ENCODE measurements around the gene PRMT3. TPM values are rescaled to one million over a fixed set of nuclear protein-coding genes. Genes with fewer than 3 reads are reported as not detected.

PRMT3 gene
- total RNA-seq, 2 experiments from 2014 or later, result 11.2 to 11.8 TPM

DNA sequence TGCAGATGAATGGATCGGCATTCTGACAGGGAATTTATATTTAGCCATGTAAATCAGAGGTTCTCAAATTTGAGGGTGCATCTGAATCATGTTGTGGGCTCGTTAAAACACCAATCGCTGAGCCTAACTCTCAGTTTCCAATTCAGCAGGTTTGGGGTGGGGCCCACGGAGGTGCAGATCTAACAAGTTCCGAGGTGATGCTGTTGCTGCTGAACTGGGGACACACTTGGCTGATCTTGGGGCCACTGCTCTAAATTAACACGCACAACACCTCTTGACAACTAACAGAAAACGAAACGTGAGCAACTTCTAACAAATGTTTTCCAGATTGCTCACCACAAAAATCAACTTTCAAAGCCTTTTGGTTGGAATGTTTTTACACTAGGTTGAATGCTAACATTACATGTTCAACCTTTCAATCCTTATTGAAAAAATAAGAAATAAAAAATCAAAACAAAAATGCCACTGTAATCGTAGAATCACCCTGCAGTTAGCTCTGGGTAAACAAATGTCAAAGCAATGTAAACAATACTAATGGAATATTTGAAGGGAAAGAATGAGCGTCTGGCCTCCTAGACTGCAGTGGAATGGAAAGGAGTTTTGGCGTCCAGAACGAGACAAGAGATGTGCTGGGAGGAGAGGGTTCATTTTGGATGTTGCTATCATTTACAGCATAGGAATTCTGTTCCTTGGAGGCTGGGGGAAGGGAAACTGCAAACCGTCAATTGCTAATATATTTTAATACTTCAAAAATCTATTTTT lies 143.6 kb downstream of the PRMT3 start:
- H3K4me1 ChIP-seq (ENCODE audit: insufficient read depth, low read length), result no peaks in the 10 kb centered on the region
- no peaks in the 10 kb centered on the region for H3K4me1 Mint-ChIP-seq (ENCODE audit: low read depth)
- peaks cover 19% of the 10 kb centered on the region for H3K27me3 Mint-ChIP-seq
- ChIA-PET POLR2A (no interaction called here), CTCF (no interaction called here)
- intact Hi-C loops (cut with DNase I, micrococcal nuclease), result no loop called here
- no peak overlapping the region for H3K4me3 Mint-ChIP-seq
- H3K36me3 ChIP-seq (ENCODE audit: insufficient read depth, low read length), result no peaks in the 10 kb centered on the region
- no peaks in the 10 kb centered on the region for H3K9me3 ChIP-seq (ENCODE audit: control insufficient read depth in 1 of 2, insufficient read depth in 1 of 2, low read length in 2 of 2)
- H3K27me3 ChIP-seq (ENCODE audit: control insufficient read depth in 1 of 2, insufficient read depth in 2 of 2, low read length in 2 of 2), result peaks cover 0 to 7% of the 10 kb centered on the region in 2 experiments
- no peak for ATAC-seq (ENCODE audit: poor library complexity)
- no peaks in the 10 kb centered on the region for H3K36me3 Mint-ChIP-seq (ENCODE audit: low read depth)
- TF ChIP-seq, protein P1, sequence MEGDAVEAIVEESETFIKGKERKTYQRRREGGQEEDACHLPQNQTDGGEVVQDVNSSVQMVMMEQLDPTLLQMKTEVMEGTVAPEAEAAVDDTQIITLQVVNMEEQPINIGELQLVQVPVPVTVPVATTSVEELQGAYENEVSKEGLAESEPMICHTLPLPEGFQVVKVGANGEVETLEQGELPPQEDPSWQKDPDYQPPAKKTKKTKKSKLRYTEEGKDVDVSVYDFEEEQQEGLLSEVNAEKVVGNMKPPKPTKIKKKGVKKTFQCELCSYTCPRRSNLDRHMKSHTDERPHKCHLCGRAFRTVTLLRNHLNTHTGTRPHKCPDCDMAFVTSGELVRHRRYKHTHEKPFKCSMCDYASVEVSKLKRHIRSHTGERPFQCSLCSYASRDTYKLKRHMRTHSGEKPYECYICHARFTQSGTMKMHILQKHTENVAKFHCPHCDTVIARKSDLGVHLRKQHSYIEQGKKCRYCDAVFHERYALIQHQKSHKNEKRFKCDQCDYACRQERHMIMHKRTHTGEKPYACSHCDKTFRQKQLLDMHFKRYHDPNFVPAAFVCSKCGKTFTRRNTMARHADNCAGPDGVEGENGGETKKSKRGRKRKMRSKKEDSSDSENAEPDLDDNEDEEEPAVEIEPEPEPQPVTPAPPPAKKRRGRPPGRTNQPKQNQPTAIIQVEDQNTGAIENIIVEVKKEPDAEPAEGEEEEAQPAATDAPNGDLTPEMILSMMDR (IDR thresholded peaks at IDR 0.05), result no peak
- no peak overlapping the region for H3K4me3 ChIP-seq (ENCODE audit: low read length)
- no peak for DNase-seq
- H3K27ac Mint-ChIP-seq, result no peak overlapping the region
- H3K27ac ChIP-seq (ENCODE audit: low read depth in 1 of 2, low read length in 2 of 2), result no peak overlapping the region
- no peaks in the 10 kb centered on the region for H3K9me3 Mint-ChIP-seq

DNA sequence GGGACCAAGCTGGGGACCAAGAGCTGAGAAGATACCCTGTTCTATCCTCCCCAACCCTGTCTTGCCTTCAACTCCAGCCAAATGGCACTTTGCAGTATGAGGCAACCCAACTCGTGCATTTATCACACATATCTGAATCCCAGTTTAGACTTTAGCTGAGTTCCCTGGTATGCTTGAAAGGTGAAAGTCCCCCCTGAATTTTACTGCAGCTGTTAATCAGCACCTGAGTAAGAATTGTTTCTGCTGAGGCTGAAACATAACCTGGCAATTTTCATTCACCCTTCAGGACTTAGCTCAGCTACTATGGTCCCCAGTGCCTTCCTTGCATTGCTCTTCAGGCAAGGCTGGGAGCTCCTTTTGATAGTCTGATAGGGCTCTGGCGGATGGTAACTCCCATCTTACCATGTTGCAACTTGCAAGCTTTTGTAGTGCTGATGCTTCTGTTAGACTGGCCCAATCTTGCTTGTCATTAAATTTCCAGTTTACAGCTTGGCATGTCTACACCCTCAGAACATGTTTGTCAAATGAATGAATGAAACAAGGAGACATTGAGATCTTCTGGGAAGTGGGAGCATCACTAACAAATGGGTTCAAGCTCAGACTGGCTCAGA lies 147.9 kb downstream of the PRMT3 start:
- TF ChIP-seq, protein P1 (IDR thresholded peaks at IDR 0.05), result no peak
- ChIA-PET POLR2A (no interaction called here), CTCF (no interaction called here)
- Mint-ChIP-seq H3K27me3 (peaks cover 31% of the 10 kb centered on the region), H3K36me3 (ENCODE audit: low read depth) (no peaks in the 10 kb centered on the region), H3K9me3 (no peaks in the 10 kb centered on the region), H3K27ac (no peak overlapping the region), H3K4me1 (ENCODE audit: low read depth) (no peaks in the 10 kb centered on the region), H3K4me3 (no peak overlapping the region)
- Histone ChIP-seq H3K4me3 (ENCODE audit: low read length) (no peak overlapping the region), H3K4me1 (ENCODE audit: insufficient read depth, low read length) (no peaks in the 10 kb centered on the region), H3K27ac (ENCODE audit: low read depth in 1 of 2, low read length in 2 of 2) (no peak overlapping the region), H3K27me3 (ENCODE audit: control insufficient read depth in 1 of 2, insufficient read depth in 2 of 2, low read length in 2 of 2) (peaks cover 0 to 12% of the 10 kb centered on the region in 2 experiments), H3K36me3 (ENCODE audit: insufficient read depth, low read length) (no peaks in the 10 kb centered on the region), H3K9me3 (ENCODE audit: control insufficient read depth in 1 of 2, insufficient read depth in 1 of 2, low read length in 2 of 2) (no peaks in the 10 kb centered on the region)
- no peak for DNase-seq
- ATAC-seq (ENCODE audit: poor library complexity), result no peak
- intact Hi-C loops (cut with DNase I, micrococcal nuclease), result no loop called here

- no peak overlapping the region for H3K27ac Mint-ChIP-seq
- no peak overlapping the region for H3K4me3 ChIP-seq (ENCODE audit: low read length)
- DNase-seq (no peak), ATAC-seq (ENCODE audit: poor library complexity) (no peak)
- ChIA-PET CTCF (no interaction called here), POLR2A (no interaction called here)
- peaks cover 31% of the 10 kb centered on the region for H3K27me3 Mint-ChIP-seq
- H3K4me1 Mint-ChIP-seq (ENCODE audit: low read depth), result no peaks in the 10 kb centered on the region
- H3K36me3 Mint-ChIP-seq (ENCODE audit: low read depth), result no peaks in the 10 kb centered on the region
- H3K4me1 ChIP-seq (ENCODE audit: insufficient read depth, low read length), result no peaks in the 10 kb centered on the region
- H3K9me3 ChIP-seq (ENCODE audit: control insufficient read depth in 1 of 2, insufficient read depth in 1 of 2, low read length in 2 of 2), result no peaks in the 10 kb centered on the region
- H3K27me3 ChIP-seq (ENCODE audit: control insufficient read depth in 1 of 2, insufficient read depth in 2 of 2, low read length in 2 of 2), result peaks cover 0 to 12% of the 10 kb centered on the region in 2 experiments
- intact Hi-C loops (cut with DNase I, micrococcal nuclease), result no loop called here
- TF ChIP-seq, protein P1 (IDR thresholded peaks at IDR 0.05), result no peak
- H3K27ac ChIP-seq (ENCODE audit: low read depth in 1 of 2, low read length in 2 of 2), result no peak overlapping the region
- no peaks in the 10 kb centered on the region for H3K9me3 Mint-ChIP-seq
- H3K4me3 Mint-ChIP-seq, result no peak overlapping the region
- no peaks in the 10 kb centered on the region for H3K36me3 ChIP-seq (ENCODE audit: insufficient read depth, low read length)
These were observed 148.8 kb downstream of the PRMT3 start for GRCh38 chr11:20536365-20536764.

All from CD4-positive, alpha-beta T cell (primary cell).